ENCODE data around the gene CLDN5. TPM values are rescaled to one million over a fixed set of nuclear protein-coding genes. Genes with fewer than 3 reads are reported as not detected.

The CLDN5 gene
- polyA plus RNA-seq (2013, experiment 1 of 2), result 0.20 TPM
- polyA plus RNA-seq (2013, experiment 2 of 2), result 0.24 TPM

- no peaks in the 10 kb centered on the region for H3K27me3 ChIP-seq (ENCODE audit: insufficient read depth, low read length, poor library complexity)
- no peak within 1 kb of the TSS for H4K8ac ChIP-seq (ENCODE audit: low read depth, low read length)
- no peak within 1 kb of the TSS for H3K27ac ChIP-seq (ENCODE audit: low read depth, low read length)
- no peaks in the 10 kb centered on the region for H3K79me2 ChIP-seq (ENCODE audit: control insufficient read depth, insufficient read depth, low read length)
- H2BK5ac ChIP-seq (ENCODE audit: low read length), result no peak within 1 kb of the TSS
- H2BK15ac ChIP-seq (replicated peaks; ENCODE audit: low read depth), result no peak within 1 kb of the TSS
- no peak within 1 kb of the TSS for H3K18ac ChIP-seq (ENCODE audit: low read length)
- peak within 1 kb of the TSS; percentile 29 for H3K23ac ChIP-seq (ENCODE audit: low read length)
- no CpG with 5 or more reads among the region's 69 CpGs for WGBS (ENCODE audit: extremely low coverage, insufficient coverage, low lambda C conversion rate)
- H3K36me3 ChIP-seq (ENCODE audit: control insufficient read depth, insufficient read depth, low read length), result no peaks in the 10 kb centered on the region
- no peaks in the 10 kb centered on the region for H3K4me1 ChIP-seq (ENCODE audit: control insufficient read depth, low read depth, low read length)
- no peak within 1 kb of the TSS for H4K5ac ChIP-seq (ENCODE audit: low read length)
- DNase-seq, result peak; percentile 26
- H3K9ac ChIP-seq (ENCODE audit: low read length), result peak within 1 kb of the TSS; percentile 59
- H3K4me3 ChIP-seq (ENCODE audit: low read length), result no peak within 1 kb of the TSS
- H3K4ac ChIP-seq (ENCODE audit: low read depth, low read length), result no peak within 1 kb of the TSS
- no peak within 1 kb of the TSS for H2BK120ac ChIP-seq (ENCODE audit: low read depth, low read length)
- H2AK5ac ChIP-seq (ENCODE audit: low read length), result no peak within 1 kb of the TSS
- H3K56ac ChIP-seq (ENCODE audit: low read length), result peak within 1 kb of the TSS; percentile 35
- peak within 1 kb of the TSS; percentile 90 for H3K4me2 ChIP-seq (ENCODE audit: low read length)
- no peaks in the 10 kb centered on the region for H3K79me1 ChIP-seq (ENCODE audit: low read length)
Measured at GRCh38 chr22:19524170-19525115, at the start of gene CLDN5. TSS of gene CLDN5 (minus strand) at chr22:19524410. CDS start at chr22:19524255, 155 bp downstream.

DNA sequence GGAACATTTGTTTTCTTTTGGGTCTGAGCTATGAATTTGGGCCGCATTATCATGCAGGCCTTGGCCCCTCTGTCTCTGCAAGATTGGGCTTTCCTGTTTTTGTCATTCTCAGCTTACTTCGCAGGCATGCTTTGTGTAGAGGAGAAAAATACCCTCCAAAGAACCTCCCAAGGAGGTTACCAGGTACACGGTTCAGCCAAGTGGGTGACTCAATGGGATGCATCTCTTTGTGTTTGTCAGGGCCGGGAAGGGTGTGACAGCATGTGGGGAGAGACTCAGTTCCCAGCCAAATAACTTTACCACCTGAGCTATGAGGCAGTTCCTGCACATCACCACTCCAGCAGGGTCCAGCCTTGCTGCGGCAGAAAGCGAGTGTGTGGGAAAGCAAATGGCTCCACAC is 47.8 kb upstream of the CLDN5 start:
- no peaks in the 10 kb centered on the region for H3K27me3 ChIP-seq (ENCODE audit: insufficient read depth, low read length, poor library complexity)
- H3K9ac ChIP-seq (ENCODE audit: low read length), result no peak overlapping the region
- H3K36me3 ChIP-seq (ENCODE audit: control insufficient read depth, insufficient read depth, low read length), result no peaks in the 10 kb centered on the region
- DNase-seq, result no peak
- H4K8ac ChIP-seq (ENCODE audit: low read depth, low read length), result no peak overlapping the region
- no peak overlapping the region for H3K4me3 ChIP-seq (ENCODE audit: low read length)
- H2BK15ac ChIP-seq (replicated peaks; ENCODE audit: low read depth), result no peak overlapping the region
- WGBS (ENCODE audit: extremely low coverage, insufficient coverage, low lambda C conversion rate), result no CpG with 5 or more reads among the region's 6 CpGs
- H2AK5ac ChIP-seq (ENCODE audit: low read length), result no peak overlapping the region
- no peaks in the 10 kb centered on the region for H3K4me1 ChIP-seq (ENCODE audit: control insufficient read depth, low read depth, low read length)
- no peak overlapping the region for H3K56ac ChIP-seq (ENCODE audit: low read length)
- no peak overlapping the region for H3K4me2 ChIP-seq (ENCODE audit: low read length)
- H3K79me1 ChIP-seq (ENCODE audit: low read length), result no peaks in the 10 kb centered on the region
- H3K18ac ChIP-seq (ENCODE audit: low read length), result no peak overlapping the region
- no peak overlapping the region for H3K23ac ChIP-seq (ENCODE audit: low read length)
- no peak overlapping the region for H4K5ac ChIP-seq (ENCODE audit: low read length)
- no peak overlapping the region for H3K4ac ChIP-seq (ENCODE audit: low read depth, low read length)
- H3K27ac ChIP-seq (ENCODE audit: low read depth, low read length), result no peak overlapping the region
- H3K79me2 ChIP-seq (ENCODE audit: control insufficient read depth, insufficient read depth, low read length), result no peaks in the 10 kb centered on the region
- H2BK5ac ChIP-seq (ENCODE audit: low read length), result no peak overlapping the region
- H2BK120ac ChIP-seq (ENCODE audit: low read depth, low read length), result no peak overlapping the region

- no CpG with 5 or more reads among the region's 5 CpGs for WGBS (ENCODE audit: extremely low coverage, insufficient coverage, low lambda C conversion rate)
Measured at GRCh38 chr22:19571207-19571795, 47.1 kb upstream of the CLDN5 start.

GRCh38 chr22:19569976-19570375 is 45.8 kb upstream of the CLDN5 start:
- H2BK5ac ChIP-seq (ENCODE audit: low read length), result no peak overlapping the region
- no peaks in the 10 kb centered on the region for H3K4me1 ChIP-seq (ENCODE audit: control insufficient read depth, low read depth, low read length)
- no peak overlapping the region for H3K9ac ChIP-seq (ENCODE audit: low read length)
- H2AK5ac ChIP-seq (ENCODE audit: low read length), result no peak overlapping the region
- no peaks in the 10 kb centered on the region for H3K36me3 ChIP-seq (ENCODE audit: control insufficient read depth, insufficient read depth, low read length)
- H3K56ac ChIP-seq (ENCODE audit: low read length), result no peak overlapping the region
- 100% methylated on average over 2 of the region's 2 CpGs for WGBS (ENCODE audit: extremely low coverage, insufficient coverage, low lambda C conversion rate)
- no peak overlapping the region for H2BK15ac ChIP-seq (replicated peaks; ENCODE audit: low read depth)
- no peaks in the 10 kb centered on the region for H3K79me1 ChIP-seq (ENCODE audit: low read length)
- no peak overlapping the region for H4K5ac ChIP-seq (ENCODE audit: low read length)
- H3K4ac ChIP-seq (ENCODE audit: low read depth, low read length), result no peak overlapping the region
- H3K18ac ChIP-seq (ENCODE audit: low read length), result no peak overlapping the region
- H2BK120ac ChIP-seq (ENCODE audit: low read depth, low read length), result no peak overlapping the region
- H3K23ac ChIP-seq (ENCODE audit: low read length), result no peak overlapping the region
- no peak overlapping the region for H4K8ac ChIP-seq (ENCODE audit: low read depth, low read length)
- no peak overlapping the region for H3K27ac ChIP-seq (ENCODE audit: low read depth, low read length)
- H3K27me3 ChIP-seq (ENCODE audit: insufficient read depth, low read length, poor library complexity), result no peaks in the 10 kb centered on the region
- H3K79me2 ChIP-seq (ENCODE audit: control insufficient read depth, insufficient read depth, low read length), result no peaks in the 10 kb centered on the region
- no peak for DNase-seq
- no peak overlapping the region for H3K4me3 ChIP-seq (ENCODE audit: low read length)
- no peak overlapping the region for H3K4me2 ChIP-seq (ENCODE audit: low read length)

More at GRCh38 chr22:19571207-19571795, 47.1 kb upstream of the CLDN5 start:
- Histone ChIP-seq H3K23ac (ENCODE audit: low read length) (no peak overlapping the region), H3K27me3 (ENCODE audit: insufficient read depth, low read length, poor library complexity) (no peaks in the 10 kb centered on the region), H2BK5ac (ENCODE audit: low read length) (no peak overlapping the region), H3K79me1 (ENCODE audit: low read length) (no peaks in the 10 kb centered on the region), H3K18ac (ENCODE audit: low read length) (no peak overlapping the region), H3K4me1 (ENCODE audit: control insufficient read depth, low read depth, low read length) (no peaks in the 10 kb centered on the region), H3K79me2 (ENCODE audit: control insufficient read depth, insufficient read depth, low read length) (no peaks in the 10 kb centered on the region), H3K4me3 (ENCODE audit: low read length) (no peak overlapping the region), H2BK15ac (replicated peaks; ENCODE audit: low read depth) (no peak overlapping the region), H3K4me2 (ENCODE audit: low read length) (no peak overlapping the region), H3K27ac (ENCODE audit: low read depth, low read length) (no peak overlapping the region), H2AK5ac (ENCODE audit: low read length) (no peak overlapping the region), H3K4ac (ENCODE audit: low read depth, low read length) (no peak overlapping the region), H4K8ac (ENCODE audit: low read depth, low read length) (no peak overlapping the region), H3K36me3 (ENCODE audit: control insufficient read depth, insufficient read depth, low read length) (no peaks in the 10 kb centered on the region), H3K9ac (ENCODE audit: low read length) (no peak overlapping the region), H3K56ac (ENCODE audit: low read length) (no peak overlapping the region), H2BK120ac (ENCODE audit: low read depth, low read length) (no peak overlapping the region), H4K5ac (ENCODE audit: low read length) (no peak overlapping the region)
- no peak for DNase-seq

DNA sequence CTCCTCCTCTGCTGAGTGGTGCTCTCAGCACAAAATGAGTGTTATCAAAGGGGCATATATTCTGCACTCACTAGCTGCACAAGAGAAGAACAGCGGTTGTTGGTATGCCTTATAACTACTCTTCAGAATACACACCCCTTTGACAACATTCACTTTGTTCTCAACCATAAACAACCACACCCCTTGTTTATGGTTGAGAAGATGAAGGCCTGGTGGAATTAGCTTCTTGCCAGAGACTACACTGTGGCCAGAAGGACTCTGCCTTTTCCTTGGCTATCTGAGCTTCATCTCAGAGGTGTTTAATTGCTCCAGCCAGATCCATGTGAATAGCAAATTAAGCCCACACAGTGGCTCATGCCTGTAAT is 45.0 kb upstream of the CLDN5 start:
- H3K79me1 ChIP-seq (ENCODE audit: low read length), result no peaks in the 10 kb centered on the region
- H3K27ac ChIP-seq (ENCODE audit: low read depth, low read length), result no peak overlapping the region
- no peak overlapping the region for H2AK5ac ChIP-seq (ENCODE audit: low read length)
- H3K4me3 ChIP-seq (ENCODE audit: low read length), result no peak overlapping the region
- no CpG with 5 or more reads among the region's 1 CpG for WGBS (ENCODE audit: extremely low coverage, insufficient coverage, low lambda C conversion rate)
- H3K36me3 ChIP-seq (ENCODE audit: control insufficient read depth, insufficient read depth, low read length), result no peaks in the 10 kb centered on the region
- no peak overlapping the region for H4K5ac ChIP-seq (ENCODE audit: low read length)
- no peak overlapping the region for H2BK15ac ChIP-seq (replicated peaks; ENCODE audit: low read depth)
- DNase-seq, result no peak
- no peak overlapping the region for H3K56ac ChIP-seq (ENCODE audit: low read length)
- no peak overlapping the region for H3K4ac ChIP-seq (ENCODE audit: low read depth, low read length)
- no peak overlapping the region for H3K23ac ChIP-seq (ENCODE audit: low read length)
- no peak overlapping the region for H2BK5ac ChIP-seq (ENCODE audit: low read length)
- no peaks in the 10 kb centered on the region for H3K4me1 ChIP-seq (ENCODE audit: control insufficient read depth, low read depth, low read length)
- no peaks in the 10 kb centered on the region for H3K27me3 ChIP-seq (ENCODE audit: insufficient read depth, low read length, poor library complexity)
- no peak overlapping the region for H3K9ac ChIP-seq (ENCODE audit: low read length)
- no peak overlapping the region for H3K4me2 ChIP-seq (ENCODE audit: low read length)
- no peak overlapping the region for H2BK120ac ChIP-seq (ENCODE audit: low read depth, low read length)
- no peak overlapping the region for H4K8ac ChIP-seq (ENCODE audit: low read depth, low read length)
- H3K79me2 ChIP-seq (ENCODE audit: control insufficient read depth, insufficient read depth, low read length), result no peaks in the 10 kb centered on the region
- no peak overlapping the region for H3K18ac ChIP-seq (ENCODE audit: low read length)

Data from mesendoderm (in vitro differentiated cells).